Natural killer cell (primary cell): ENCODE data around the gene VGLL3. TPM values are rescaled to one million over a fixed set of nuclear protein-coding genes. Genes with fewer than 3 reads are reported as not detected.

ENCODE experiments used
- ATAC-seq, 3 donors: fragments of 150-1000 bp in 2 of 3; fragments of 200-7000 bp in 1 of 3; cut with Tn5 transposase; 1 replicate in 1 of 3; 2 replicates in 2 of 3; pipeline ENCODE4 v1.10.0; 2021; ENCODE audit warnings: mild to moderate bottlenecking in 2 of 3, moderate library complexity in 2 of 3
- DNase-seq, 2 donors: peaks; one replicate each; pipeline versions ENCODE4 v3.0.0 to v3.0.0-alpha.2; 2013 to 2021; ENCODE audit warnings: mixed read lengths in 1 of 2
- H3K27ac ChIP-seq: one replicate; pipeline ENCODE4 v1.5.1; 2013; ENCODE audit warnings: mild to moderate bottlenecking, low read length
- H3K27me3 ChIP-seq: one replicate; pipeline ENCODE4 v1.6.1; 2013; ENCODE audit warnings: low read length; ENCODE audit not compliant: control insufficient read depth, insufficient read depth
- H3K36me3 ChIP-seq: one replicate; pipeline ENCODE4 v1.6.1; 2013; ENCODE audit warnings: low read length; ENCODE audit not compliant: control insufficient read depth, insufficient read depth
- H3K4me1 ChIP-seq: one replicate; pipeline ENCODE4 v1.6.1; 2013; ENCODE audit warnings: low read length; ENCODE audit not compliant: control insufficient read depth, insufficient read depth
- H3K4me3 ChIP-seq: one replicate; pipeline ENCODE4 v1.5.1; 2013; ENCODE audit warnings: low read length
- H3K9me3 ChIP-seq: one replicate; pipeline ENCODE4 v1.6.1; 2013; ENCODE audit warnings: low read length; ENCODE audit not compliant: control insufficient read depth, insufficient read depth
- H3K27ac Mint-ChIP-seq, 2 donors: one replicate each; pipeline ENCODE4 v1.8.0; 2022; ENCODE audit warnings: mild to moderate bottlenecking in 2 of 2, mixed read lengths in 2 of 2, moderate library complexity in 1 of 2
- H3K27me3 Mint-ChIP-seq, 2 donors: one replicate each; pipeline ENCODE4 v1.8.0; 2022; ENCODE audit warnings: low read depth in 2 of 2, mixed read lengths in 2 of 2
- H3K36me3 Mint-ChIP-seq: one replicate; pipeline ENCODE4 v1.8.0; 2022; ENCODE audit warnings: mixed read lengths
- H3K4me1 Mint-ChIP-seq, 2 donors: one replicate each; pipeline ENCODE4 v1.8.0; 2022; ENCODE audit warnings: mixed read lengths in 2 of 2
- H3K4me3 Mint-ChIP-seq: one replicate; pipeline ENCODE4 v1.8.0; 2022; ENCODE audit warnings: mild to moderate bottlenecking, moderate library complexity, mixed read lengths
- H3K9me3 Mint-ChIP-seq, 2 donors: one replicate each; pipeline ENCODE4 v1.8.0; 2022; ENCODE audit warnings: mixed read lengths in 2 of 2
- CTCF ChIP-seq: fragments of 200-600 bp; IDR thresholded peaks from one replicate; pipeline ENCODE4 v1.8.0; 2022; ENCODE audit warnings: antibody characterized with exemption
- WGBS: methylation state at CpG from one replicate; pipeline ENCODE4 v1.1.7; 2013; ENCODE audit warnings: missing lambda C conversion rate; ENCODE audit not compliant: insufficient coverage; 5-methylcytosine and 5-hydroxymethylcytosine counted together
- intact Hi-C: fragments of 100-400 bp; cut with micrococcal nuclease; formaldehyde crosslinking; loops from one replicate; pipeline ENCODE4 v1.14.2; 2022
- total RNA-seq, 4 donors: library from RNA; stranded (reverse); fragments of 120-200 nt in 1 of 4; gene quantifications; one replicate each; pipeline versions ENCODE4 v1.2.3 to v1.2.4, GENCODE V29; 2013 to 2022

Gene VGLL3
- total RNA-seq, 3 donors from 2014 or later (not counting 1 experiment from before 2014, with no cell fraction given), result not detected

- Mint-ChIP-seq H3K27ac (no peak overlapping the region), H3K4me1 (no peaks in the 10 kb centered on the region), H3K36me3 (no peaks in the 10 kb centered on the region), H3K9me3 (peaks cover 0 to 6% of the 10 kb centered on the region in 2 donors), H3K4me3 (no peak overlapping the region), H3K27me3 (no peaks in the 10 kb centered on the region)
- no peak for DNase-seq
- intact Hi-C loops, result no loop called here
- no peak for TF ChIP-seq CTCF
- Histone ChIP-seq H3K27me3 (no peaks in the 10 kb centered on the region), H3K27ac (no peak overlapping the region), H3K9me3 (no peaks in the 10 kb centered on the region), H3K36me3 (no peaks in the 10 kb centered on the region), H3K4me3 (no peak overlapping the region), H3K4me1 (no peaks in the 10 kb centered on the region)
- ATAC-seq, result no peak
- 68% methylated on average over 2 of the region's 2 CpGs for whole genome bisulfite sequencing
Observed at GRCh38 chr3:86967062-86967461, 23.9 kb downstream of the VGLL3 start.

GRCh38 chr3:86965166-86965565, 25.8 kb downstream of the VGLL3 start:
- Histone ChIP-seq H3K27ac (no peak overlapping the region), H3K36me3 (no peaks in the 10 kb centered on the region), H3K4me3 (no peak overlapping the region), H3K9me3 (no peaks in the 10 kb centered on the region), H3K27me3 (no peaks in the 10 kb centered on the region), H3K4me1 (no peaks in the 10 kb centered on the region)
- Mint-ChIP-seq H3K9me3 (peaks cover 0 to 3% of the 10 kb centered on the region in 2 donors), H3K36me3 (no peaks in the 10 kb centered on the region), H3K4me1 (no peaks in the 10 kb centered on the region), H3K27ac (no peak overlapping the region), H3K4me3 (no peak overlapping the region), H3K27me3 (no peaks in the 10 kb centered on the region)
- no peak for TF ChIP-seq CTCF
- ATAC-seq (no peak), DNase-seq (no peak)
- intact Hi-C loops, result no loop called here
- 83% methylated on average over 3 of the region's 3 CpGs for WGBS

- H3K4me3 Mint-ChIP-seq, result no peak overlapping the region
- intact Hi-C loops, result no loop called here
- H3K4me1 ChIP-seq, result no peaks in the 10 kb centered on the region
- H3K9me3 ChIP-seq, result no peaks in the 10 kb centered on the region
- no peaks in the 10 kb centered on the region for H3K36me3 ChIP-seq
- TF ChIP-seq CTCF, result no peak
- H3K9me3 Mint-ChIP-seq, result no peaks in the 10 kb centered on the region
- ATAC-seq (no peak), DNase-seq (no peak)
- H3K4me1 Mint-ChIP-seq, result no peaks in the 10 kb centered on the region
- no peaks in the 10 kb centered on the region for H3K27me3 ChIP-seq
- no peak overlapping the region for H3K4me3 ChIP-seq
- H3K27me3 Mint-ChIP-seq, result no peaks in the 10 kb centered on the region
- WGBS, result 100% methylated on average over 1 of the region's 1 CpG
- no peaks in the 10 kb centered on the region for H3K36me3 Mint-ChIP-seq
- no peak overlapping the region for H3K27ac ChIP-seq
- no peak overlapping the region for H3K27ac Mint-ChIP-seq
Observed at GRCh38 chr3:86963611-86964010, 27.3 kb downstream of the VGLL3 start.

- Mint-ChIP-seq H3K4me3 (no peak overlapping the region), H3K9me3 (peaks cover 0 to 3% of the 10 kb centered on the region in 2 donors), H3K27ac (no peak overlapping the region), H3K4me1 (no peaks in the 10 kb centered on the region), H3K36me3 (no peaks in the 10 kb centered on the region), H3K27me3 (no peaks in the 10 kb centered on the region)
- Histone ChIP-seq H3K4me3 (no peak overlapping the region), H3K27me3 (no peaks in the 10 kb centered on the region), H3K4me1 (no peaks in the 10 kb centered on the region), H3K36me3 (no peaks in the 10 kb centered on the region), H3K27ac (no peak overlapping the region), H3K9me3 (no peaks in the 10 kb centered on the region)
- no peak for DNase-seq
- ATAC-seq, result no peak
- WGBS, result 66% methylated on average over 2 of the region's 3 CpGs
- intact Hi-C loops, result no loop called here
- no peak for TF ChIP-seq CTCF
Observed at GRCh38 chr3:86961297-86961696, 29.7 kb downstream of the VGLL3 start.
